Upper lobe of left lung (tissue), 4 donors: ENCODE measurements around the gene DKK2.

Source experiments
- CTCF ChIP-seq, 6 experiments: fragments of 450-650 bp in 4 of 6; fragments of 200-600 bp in 2 of 6; sonication (generic) in 2 of 6; IDR thresholded peaks; one replicate each; pipeline ENCODE4 v1.5.1; 2016 to 2019; ENCODE audit warnings: antibody characterized with exemption in 6 of 6
- EP300 ChIP-seq, 4 donors: sonication (generic); formaldehyde crosslinking; IDR thresholded peaks; one replicate each; pipeline ENCODE4 v1.5.1; 2017; ENCODE audit warnings: antibody characterized with exemption in 4 of 4, control low read depth in 2 of 4
- POLR2A ChIP-seq, 4 donors: fragments of 450-650 bp; IDR thresholded peaks; one replicate each; pipeline ENCODE4 v1.5.1; 2016 to 2017; ENCODE audit warnings: antibody characterized with exemption in 4 of 4, mild to moderate bottlenecking in 2 of 4
- POLR2AphosphoS5 ChIP-seq, 2 donors: sonication (generic); formaldehyde crosslinking; IDR thresholded peaks; one replicate each; pipeline ENCODE4 v1.5.1; 2017; ENCODE audit warnings: antibody characterized with exemption in 2 of 2

GRCh38 chr4:106993827-106994226 lies 42.3 kb downstream of the DKK2 start:
- TF ChIP-seq EP300 (IDR thresholded peaks at IDR 0.05) (no peak), CTCF (IDR thresholded peaks at IDR 0.05) (no peak), POLR2A (IDR thresholded peaks at IDR 0.05) (no peak), POLR2AphosphoS5 (IDR thresholded peaks at IDR 0.05) (no peak)
